Ovary (tissue), 3 donors: ENCODE results near the gene MYO15B.

Source experiments
- CTCF ChIP-seq, 3 donors: fragments of 450-650 bp in 2 of 3; fragments of 200-600 bp in 1 of 3; IDR thresholded peaks; one replicate each; pipeline versions ENCODE4 v1.5.1 to v1.8.0; 2016 to 2022; ENCODE audit warnings: antibody characterized with exemption in 3 of 3, mild to moderate bottlenecking in 1 of 3
- EP300 ChIP-seq: sonication (generic); formaldehyde crosslinking; IDR thresholded peaks from one replicate; pipeline ENCODE4 v1.6.1; 2017; ENCODE audit warnings: antibody characterized with exemption
- POLR2A ChIP-seq: fragments of 450-650 bp; IDR thresholded peaks from one replicate; pipeline ENCODE4 v1.6.1; 2017; ENCODE audit warnings: antibody characterized with exemption, mild to moderate bottlenecking, moderate library complexity
- donor health status: DM: no; HTN: no; CAD: no.

GRCh38 chr17:75590849-75591721, 3.5 kb downstream of the MYO15B start:
- TF ChIP-seq CTCF (IDR thresholded peaks at IDR 0.05) (no peak), POLR2A (no peak), EP300 (no peak)
